HG02763 (cell line): ENCODE results near the gene FGGY.
"Not testable (repeated sequence)": the region's sequence is repeated elsewhere in the genome, so short reads cannot be mapped to it uniquely, and the experiment has no call there.

Source experiments
- ATAC-seq: cut with Tn5 transposase; IDR thresholded peaks from one replicate; pipeline ENCODE4 v1.9.1; 2021; ENCODE audit warnings: mild to moderate bottlenecking, moderate library complexity; ENCODE audit not compliant: unreplicated experiment

FGGY gene

GRCh38 chr1:59288046-59288445 is 8.8 kb upstream of the FGGY start:
- no peak for ATAC-seq

- ATAC-seq, result no peak
Observed at GRCh38 chr1:59289570-59289969, 7.3 kb upstream of the FGGY start.

- peak; percentile 85 for ATAC-seq
Observed at GRCh38 chr1:59290193-59290949, 6.5 kb upstream of the FGGY start.

- no peak for ATAC-seq
Observed at GRCh38 chr1:59291561-59291960, 5.3 kb upstream of the FGGY start.

GRCh38 chr1:59292562-59292961 is 4.3 kb upstream of the FGGY start:
- no peak for ATAC-seq

- ATAC-seq, result no peak
Observed at GRCh38 chr1:59293206-59293605, 3.7 kb upstream of the FGGY start.

GRCh38 chr1:59293849-59294248 is 3.0 kb upstream of the FGGY start:
- ATAC-seq, result no peak

GRCh38 chr1:59294423-59294822 is 2.5 kb upstream of the FGGY start:
- ATAC-seq, result no peak

- no peak for ATAC-seq
Observed at GRCh38 chr1:59295618-59296017, 1.3 kb upstream of the FGGY start.

GRCh38 chr1:59298026-59298583 is 1.2 kb downstream of the FGGY start:
- ATAC-seq, result no peak

- ATAC-seq, result no peak
Observed at GRCh38 chr1:59298710-59299346, 1.9 kb downstream of the FGGY start.

GRCh38 chr1:59299670-59300069 is 2.8 kb downstream of the FGGY start:
- ATAC-seq, result not testable (repeated sequence)

GRCh38 chr1:59302297-59302696 is 5.4 kb downstream of the FGGY start:
- no peak for ATAC-seq

- no peak for ATAC-seq
Observed at GRCh38 chr1:59302871-59303270, 6.0 kb downstream of the FGGY start.

GRCh38 chr1:59305188-59305587 is 8.3 kb downstream of the FGGY start:
- ATAC-seq, result no peak

- ATAC-seq, result no peak
Observed at GRCh38 chr1:59307591-59307990, 10.7 kb downstream of the FGGY start.

- no peak for ATAC-seq
Observed at GRCh38 chr1:59308839-59309238, 11.9 kb downstream of the FGGY start.

- ATAC-seq, result no peak
Observed at GRCh38 chr1:59309392-59309791, 12.5 kb downstream of the FGGY start.

GRCh38 chr1:59309795-59310548 is 13.1 kb downstream of the FGGY start:
- no peak for ATAC-seq

- no peak for ATAC-seq
Observed at GRCh38 chr1:59310549-59311250, 13.8 kb downstream of the FGGY start.
